CD4-positive, CD25-positive, alpha-beta regulatory T cell (primary cell): ENCODE data around the gene SLC49A4. TPM values are rescaled to one million over a fixed set of nuclear protein-coding genes. Genes with fewer than 3 reads are reported as not detected.
A peak's percentile ranks its signal among the peaks of the same experiment; 100 is the strongest.

Experiments used
- ATAC-seq, 2 donors: fragments of 150-1000 bp; cut with Tn5 transposase; one replicate each; pipeline ENCODE4 v1.10.0; 2021; ENCODE audit warnings: low read depth in 2 of 2, moderate number of reproducible peaks in 2 of 2, moderate library complexity in 1 of 2
- DNase-seq, 3 donors: peaks; one replicate each; pipeline versions ENCODE4 v3.0.0 to v3.0.0-alpha.2; 2012 to 2022; ENCODE audit warnings: mixed read lengths in 1 of 3
- H3K27ac ChIP-seq: one replicate; pipeline ENCODE4 v1.7.0; 2013; ENCODE audit warnings: mild to moderate bottlenecking, low read length; ENCODE audit not compliant: insufficient read depth, poor library complexity, severe bottlenecking
- H3K27me3 ChIP-seq: one replicate; pipeline ENCODE4 v1.7.0; 2013; ENCODE audit warnings: low read length; ENCODE audit not compliant: control insufficient read depth, insufficient read depth
- H3K36me3 ChIP-seq: one replicate; pipeline ENCODE4 v1.7.0; 2013; ENCODE audit warnings: mild to moderate bottlenecking, low read length, moderate library complexity; ENCODE audit not compliant: control insufficient read depth, insufficient read depth
- H3K4me1 ChIP-seq: 2 replicates; pipeline ENCODE4 v1.7.0; 2013; ENCODE audit warnings: mild to moderate bottlenecking, low read length; ENCODE audit not compliant: insufficient read depth, control insufficient read depth, poor library complexity, severe bottlenecking
- H3K4me3 ChIP-seq: one replicate; pipeline ENCODE4 v1.7.0; 2013; ENCODE audit warnings: low read depth, mild to moderate bottlenecking, low read length, moderate library complexity
- H3K9me3 ChIP-seq, 2 experiments: 1 replicate in 1 of 2; 2 replicates in 1 of 2; pipeline ENCODE4 v1.7.0; 2013; ENCODE audit warnings: low read length in 2 of 2, mild to moderate bottlenecking in 1 of 2, moderate library complexity in 1 of 2; ENCODE audit not compliant: control insufficient read depth in 2 of 2
- H3K27ac Mint-ChIP-seq, 3 donors: one replicate each; pipeline ENCODE4 v1.8.0; 2020 to 2022; ENCODE audit warnings: mild to moderate bottlenecking in 3 of 3, mixed read lengths in 3 of 3, moderate library complexity in 2 of 3
- H3K27me3 Mint-ChIP-seq: one replicate; pipeline ENCODE4 v1.8.0; 2022; ENCODE audit warnings: mild to moderate bottlenecking, mixed read lengths
- H3K36me3 Mint-ChIP-seq: one replicate; pipeline ENCODE4 v1.8.0; 2020; ENCODE audit warnings: mixed read lengths
- H3K4me1 Mint-ChIP-seq, 4 donors: one replicate each; pipeline ENCODE4 v1.8.0; 2020 to 2022; ENCODE audit warnings: mixed read lengths in 4 of 4, mild to moderate bottlenecking in 1 of 4
- H3K4me3 Mint-ChIP-seq, 4 donors: one replicate each; pipeline ENCODE4 v1.8.0; 2020 to 2022; ENCODE audit warnings: mild to moderate bottlenecking in 4 of 4, mixed read lengths in 4 of 4, moderate library complexity in 3 of 4
- H3K9me3 Mint-ChIP-seq, 7 donors: one replicate each; pipeline ENCODE4 v1.8.0; 2020 to 2022; ENCODE audit warnings: mixed read lengths in 7 of 7, mild to moderate bottlenecking in 3 of 7, moderate library complexity in 2 of 7
- polyA plus RNA-seq, 4 donors: library from polyadenylated mRNA; unstranded; fragments of 300-500 nt; fragmentation: Illumina TruSeq; gene quantifications; one replicate each; pipeline ENCODE4 v1.2.3, GENCODE V29; 2021
- total RNA-seq: library from RNA; stranded (reverse); gene quantifications from one replicate; pipeline ENCODE4 v1.2.3, GENCODE V29; 2022

The SLC49A4 gene
- total and polyA plus RNA-seq, 5 donors from 2014 or later = 2.3 to 6.3 (median 3.3) TPM

- no peaks in the 10 kb centered on the region for H3K27me3 ChIP-seq
- peaks cover 3% of the 10 kb centered on the region for H3K36me3 ChIP-seq
- Mint-ChIP-seq H3K36me3 (peaks cover 22% of the 10 kb centered on the region), H3K4me1 (peaks cover 15 to 35% (median 30%) of the 10 kb centered on the region in 4 donors), H3K27me3 (no peaks in the 10 kb centered on the region), H3K4me3 (no peak overlapping the region), H3K27ac (no peak overlapping the region), H3K9me3 (peaks cover 0 to 2% (median 0%) of the 10 kb centered on the region in 7 donors)
- ATAC-seq (no peak), DNase-seq (no peak)
- no peak overlapping the region for H3K27ac ChIP-seq
- peaks cover 12% of the 10 kb centered on the region for H3K4me1 ChIP-seq
- no peaks in the 10 kb centered on the region for H3K9me3 ChIP-seq
- H3K4me3 ChIP-seq = no peak overlapping the region
Measured at GRCh38 chr3:122800706-122801237, 5.9 kb downstream of the SLC49A4 start.

DNA sequence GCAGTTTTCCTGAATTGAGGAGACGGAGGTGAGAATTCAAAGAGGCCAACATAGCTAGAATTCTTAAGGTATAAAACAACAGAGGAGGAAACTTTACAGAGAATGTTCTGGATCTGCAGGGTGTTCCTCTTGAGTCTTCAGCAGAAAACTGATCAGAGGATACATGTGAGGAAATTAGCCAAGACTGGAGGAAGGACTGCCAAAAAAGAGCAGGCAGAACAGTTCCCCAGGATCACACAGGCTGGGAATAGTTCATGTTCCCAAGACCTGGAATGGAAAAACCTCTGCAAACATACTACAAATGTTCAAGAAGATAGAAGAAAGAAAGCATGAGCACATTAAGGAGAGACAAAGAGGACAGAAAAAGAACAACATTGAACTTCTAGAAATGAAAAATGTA, 7.5 kb downstream of the SLC49A4 start:
- Mint-ChIP-seq H3K27ac (peak overlapping the region in 1 of 3 donors; percentile 35), H3K4me1 (peaks cover 6 to 24% (median 15%) of the 10 kb centered on the region in 4 donors), H3K36me3 (peaks cover 24% of the 10 kb centered on the region), H3K9me3 (peaks cover 0 to 2% (median 0%) of the 10 kb centered on the region in 7 donors), H3K4me3 (no peak overlapping the region), H3K27me3 (no peaks in the 10 kb centered on the region)
- H3K4me1 ChIP-seq = peaks cover 2% of the 10 kb centered on the region
- no peak overlapping the region for H3K27ac ChIP-seq
- no peaks in the 10 kb centered on the region for H3K27me3 ChIP-seq
- H3K9me3 ChIP-seq = no peaks in the 10 kb centered on the region
- H3K4me3 ChIP-seq = no peak overlapping the region
- DNase-seq (no peak), ATAC-seq (no peak)
- H3K36me3 ChIP-seq = peaks cover 4% of the 10 kb centered on the region

DNA sequence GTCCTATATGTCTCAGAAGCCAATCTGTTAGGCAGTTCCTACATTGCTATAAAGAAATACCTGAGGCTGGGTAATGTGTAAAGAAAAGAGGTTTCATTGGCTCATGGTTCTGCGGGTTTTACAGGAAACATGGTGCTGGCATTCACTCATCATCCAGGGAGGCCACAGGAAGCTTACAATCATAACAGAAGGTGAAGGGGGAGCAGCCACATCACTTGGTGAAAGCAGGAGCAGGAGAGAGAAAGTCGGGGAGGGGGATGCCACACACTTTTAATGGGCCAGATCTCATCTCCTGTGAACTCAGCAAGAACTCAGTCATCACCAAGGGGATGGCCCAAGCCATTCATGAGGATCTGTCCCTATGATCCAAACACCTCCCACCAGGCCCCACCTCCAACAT, 9.1 kb downstream of the SLC49A4 start:
- Mint-ChIP-seq H3K36me3 (peaks cover 38% of the 10 kb centered on the region), H3K27me3 (no peaks in the 10 kb centered on the region), H3K4me1 (peaks cover 9 to 23% (median 18%) of the 10 kb centered on the region in 4 donors), H3K27ac (peak overlapping the region in 1 of 3 donors; percentile 43), H3K9me3 (peaks cover 0 to 2% (median 0%) of the 10 kb centered on the region in 7 donors), H3K4me3 (no peak overlapping the region)
- Histone ChIP-seq H3K4me3 (no peak overlapping the region), H3K27ac (no peak overlapping the region), H3K27me3 (no peaks in the 10 kb centered on the region), H3K9me3 (no peaks in the 10 kb centered on the region), H3K36me3 (peaks cover 8% of the 10 kb centered on the region), H3K4me1 (no peaks in the 10 kb centered on the region)
- ATAC-seq (no peak), DNase-seq (no peak)

DNA sequence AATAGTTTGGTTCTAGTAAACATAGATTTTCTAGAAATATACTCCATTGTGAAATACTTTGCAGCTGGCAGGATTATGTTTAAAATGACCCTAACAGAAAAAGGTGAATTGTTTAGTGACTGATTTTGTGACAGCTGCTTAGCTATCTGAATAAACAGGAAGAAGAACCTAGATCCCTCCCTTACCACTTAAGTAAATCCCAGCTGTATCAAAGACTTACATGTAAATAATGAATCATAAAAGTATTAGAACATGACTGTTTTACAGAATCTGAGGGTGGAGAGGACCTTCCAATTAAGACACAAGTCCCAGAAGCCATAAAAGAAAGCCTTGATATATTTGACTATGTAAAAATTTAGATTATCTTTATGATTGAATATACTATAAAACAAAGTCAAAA, 15.9 kb downstream of the SLC49A4 start:
- DNase-seq = peak in 1 of 3 donors; percentile 14
- H3K9me3 Mint-ChIP-seq = no peaks in the 10 kb centered on the region
- no peaks in the 10 kb centered on the region for H3K27me3 ChIP-seq
- peaks cover 7 to 11% (median 9%) of the 10 kb centered on the region in 4 donors for H3K4me1 Mint-ChIP-seq
- H3K27me3 Mint-ChIP-seq = no peaks in the 10 kb centered on the region
- H3K27ac ChIP-seq = no peak overlapping the region
- H3K4me1 ChIP-seq = no peaks in the 10 kb centered on the region
- H3K36me3 ChIP-seq = peaks cover 10% of the 10 kb centered on the region
- H3K36me3 Mint-ChIP-seq = peaks cover 37% of the 10 kb centered on the region
- no peak for ATAC-seq
- H3K4me3 Mint-ChIP-seq = no peak overlapping the region
- no peak overlapping the region for H3K4me3 ChIP-seq
- H3K9me3 ChIP-seq = no peaks in the 10 kb centered on the region
- H3K27ac Mint-ChIP-seq = peak overlapping the region in 1 of 3 donors; percentile 38

DNA sequence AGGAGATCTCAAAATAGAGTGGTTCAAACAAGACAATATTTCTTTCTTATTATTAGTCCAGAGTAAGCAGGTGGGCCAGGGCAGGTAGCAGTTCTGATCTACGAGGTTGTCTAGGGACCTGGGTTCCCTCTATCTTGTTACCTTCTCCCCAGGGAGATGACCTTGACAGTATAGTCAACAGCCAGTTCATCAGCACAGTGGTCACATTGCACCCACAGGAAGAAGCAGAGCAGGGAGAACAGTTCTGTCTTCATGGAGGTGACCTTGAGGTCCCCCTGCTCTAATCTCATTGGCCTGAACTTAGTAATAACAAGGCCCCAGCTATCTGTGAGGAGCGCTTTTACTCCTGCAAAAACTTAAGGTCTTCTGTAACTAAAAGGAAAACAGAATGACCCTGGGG, 21.7 kb downstream of the SLC49A4 start:
- no peak overlapping the region for H3K27ac ChIP-seq
- no peaks in the 10 kb centered on the region for H3K27me3 ChIP-seq
- Mint-ChIP-seq H3K4me3 (no peak overlapping the region), H3K27me3 (no peaks in the 10 kb centered on the region), H3K27ac (no peak overlapping the region), H3K36me3 (peaks cover 33% of the 10 kb centered on the region), H3K4me1 (peaks cover 6 to 12% (median 9%) of the 10 kb centered on the region in 4 donors), H3K9me3 (no peaks in the 10 kb centered on the region)
- no peaks in the 10 kb centered on the region for H3K9me3 ChIP-seq
- H3K4me1 ChIP-seq = no peaks in the 10 kb centered on the region
- ATAC-seq (no peak), DNase-seq (no peak)
- no peak overlapping the region for H3K4me3 ChIP-seq
- peaks cover 5% of the 10 kb centered on the region for H3K36me3 ChIP-seq

GRCh38 chr3:122824465-122825381, 29.9 kb downstream of the SLC49A4 start:
- no peaks in the 10 kb centered on the region for H3K27me3 Mint-ChIP-seq
- no peaks in the 10 kb centered on the region for H3K9me3 ChIP-seq
- peaks cover 1 to 8% (median 4%) of the 10 kb centered on the region in 4 donors for H3K4me1 Mint-ChIP-seq
- H3K36me3 ChIP-seq = peaks cover 17% of the 10 kb centered on the region
- no peak overlapping the region for H3K27ac ChIP-seq
- no peak overlapping the region for H3K4me3 Mint-ChIP-seq
- H3K27me3 ChIP-seq = no peaks in the 10 kb centered on the region
- H3K4me1 ChIP-seq = no peaks in the 10 kb centered on the region
- no peak overlapping the region for H3K4me3 ChIP-seq
- ATAC-seq = no peak
- peaks cover 0 to 2% (median 0%) of the 10 kb centered on the region in 7 donors for H3K9me3 Mint-ChIP-seq
- H3K27ac Mint-ChIP-seq = no peak overlapping the region
- peaks cover 50% of the 10 kb centered on the region for H3K36me3 Mint-ChIP-seq
- no peak for DNase-seq

DNA sequence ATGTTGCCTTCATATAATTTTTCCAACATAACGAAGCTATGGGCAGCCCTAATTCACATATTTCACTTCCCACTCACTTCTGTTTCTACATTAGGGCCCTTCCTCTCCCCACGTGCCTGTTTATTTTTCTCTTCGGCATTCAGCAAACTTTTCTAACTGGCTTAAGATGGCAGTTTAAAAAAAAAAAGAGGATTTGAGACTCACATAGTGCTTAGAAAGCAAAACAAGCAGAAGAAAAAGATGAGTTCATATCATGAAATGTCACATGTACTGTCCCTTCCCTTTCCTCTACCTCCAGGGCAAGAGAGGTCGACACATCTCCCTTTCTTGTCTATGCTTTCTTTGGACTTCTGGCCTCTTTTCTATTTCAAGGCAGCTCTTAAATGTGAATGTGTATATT, 30.6 kb downstream of the SLC49A4 start:
- H3K36me3 Mint-ChIP-seq = peaks cover 52% of the 10 kb centered on the region
- H3K4me1 Mint-ChIP-seq = peaks cover 0 to 8% (median 4%) of the 10 kb centered on the region in 4 donors
- no peaks in the 10 kb centered on the region for H3K4me1 ChIP-seq
- no peak overlapping the region for H3K27ac ChIP-seq
- DNase-seq (no peak), ATAC-seq (no peak)
- H3K27me3 Mint-ChIP-seq = no peaks in the 10 kb centered on the region
- no peak overlapping the region for H3K4me3 Mint-ChIP-seq
- H3K4me3 ChIP-seq = no peak overlapping the region
- peaks cover 0 to 2% (median 0%) of the 10 kb centered on the region in 7 donors for H3K9me3 Mint-ChIP-seq
- H3K27ac Mint-ChIP-seq = peak overlapping the region in 1 of 3 donors; percentile 28
- peaks cover 17% of the 10 kb centered on the region for H3K36me3 ChIP-seq
- no peaks in the 10 kb centered on the region for H3K9me3 ChIP-seq
- no peaks in the 10 kb centered on the region for H3K27me3 ChIP-seq
